Sigmoid colon (tissue), 7 donors: Measurements from ENCODE around the gene SRSF5. TPM values are rescaled to one million over a fixed set of nuclear protein-coding genes. Genes with fewer than 3 reads are reported as not detected.

Experiments
- DNase-seq: peaks from one replicate; pipeline ENCODE4 v3.0.0-alpha.2; 2019
- H3K27ac ChIP-seq, 4 donors: fragments of 200-600 bp; sonication (generic); one replicate each; pipeline ENCODE4 v1.5.1; 2016 to 2019; ENCODE audit warnings: mild to moderate bottlenecking in 1 of 4
- H3K27me3 ChIP-seq, 3 donors: fragments of 200-600 bp; sonication (generic); one replicate each; pipeline ENCODE4 v1.5.1; 2019; ENCODE audit warnings: mild to moderate bottlenecking in 1 of 3
- H3K36me3 ChIP-seq, 4 donors: fragments of 200-600 bp; sonication (generic); one replicate each; pipeline ENCODE4 v1.5.1; 2016 to 2019
- H3K4me1 ChIP-seq, 4 donors: fragments of 200-600 bp; sonication (generic); one replicate each; pipeline ENCODE4 v1.5.1; 2017 to 2019
- H3K4me3 ChIP-seq, 4 donors: fragments of 200-600 bp; sonication (generic); one replicate each; pipeline ENCODE4 v1.5.1; 2017 to 2019; ENCODE audit warnings: mild to moderate bottlenecking in 2 of 4, moderate library complexity in 1 of 4
- H3K9me3 ChIP-seq, 4 donors: fragments of 200-600 bp in 3 of 4; sonication (generic) in 3 of 4; one replicate each; pipeline versions ENCODE4 v1.5.1 to v1.6.1; 2013 to 2019
- EP300 ChIP-seq, 4 donors: sonication (generic); formaldehyde crosslinking; IDR thresholded peaks; one replicate each; pipeline ENCODE4 v1.6.1; 2017; ENCODE audit warnings: antibody characterized with exemption in 4 of 4
- POLR2A ChIP-seq, 2 donors: fragments of 450-650 bp; IDR thresholded peaks; one replicate each; pipeline ENCODE4 v1.6.1; 2016; ENCODE audit warnings: antibody characterized with exemption in 2 of 2, mild to moderate bottlenecking in 2 of 2, moderate library complexity in 2 of 2
- POLR2AphosphoS5 ChIP-seq, 4 donors: sonication (generic); formaldehyde crosslinking; IDR thresholded peaks; one replicate each; pipeline ENCODE4 v1.6.1; 2017; ENCODE audit warnings: antibody characterized with exemption in 4 of 4
- WGBS, 2 donors: extraction: QIAGEN DNeasy Blood & Tissue Kit; methylation state at CpG; one replicate each; pipeline ENCODE4 v1.1.7; 2013; 5-methylcytosine and 5-hydroxymethylcytosine counted together
- intact Hi-C: fragments of 100-400 bp; cut with DNase I; formaldehyde crosslinking; loops from one replicate; pipeline ENCODE4 v1.15.1; 2023
- polyA plus RNA-seq, 3 donors: library from polyadenylated mRNA; stranded (reverse); fragments of 200-250 nt; gene quantifications; one replicate each; pipeline ENCODE4 v1.2.3, GENCODE V29; 2013
- total RNA-seq, 4 donors: library from RNA; depleted of rRNA; stranded (reverse); fragments of >200 nt; gene quantifications; one replicate each; pipeline ENCODE4 v1.1.0, GENCODE V29; 2016
- TF ChIP-seq, protein P1 (sequence below), 4 experiments: fragments of 450-650 bp in 3 of 4; fragments of 200-600 bp in 1 of 4; IDR thresholded peaks; one replicate each; pipeline ENCODE4 v1.5.1; 2016 to 2019; ENCODE audit warnings: antibody characterized with exemption in 4 of 4, mild to moderate bottlenecking in 3 of 4, moderate library complexity in 2 of 4
- donor health status: healthy with polysubstance abuse.
- donor health status: Bipolar disorder and iron deficiency.
- donor health status: healthy.

Gene SRSF5
- total and polyA plus RNA-seq, 7 donors: 211 to 366 (median 288) TPM

DNA sequence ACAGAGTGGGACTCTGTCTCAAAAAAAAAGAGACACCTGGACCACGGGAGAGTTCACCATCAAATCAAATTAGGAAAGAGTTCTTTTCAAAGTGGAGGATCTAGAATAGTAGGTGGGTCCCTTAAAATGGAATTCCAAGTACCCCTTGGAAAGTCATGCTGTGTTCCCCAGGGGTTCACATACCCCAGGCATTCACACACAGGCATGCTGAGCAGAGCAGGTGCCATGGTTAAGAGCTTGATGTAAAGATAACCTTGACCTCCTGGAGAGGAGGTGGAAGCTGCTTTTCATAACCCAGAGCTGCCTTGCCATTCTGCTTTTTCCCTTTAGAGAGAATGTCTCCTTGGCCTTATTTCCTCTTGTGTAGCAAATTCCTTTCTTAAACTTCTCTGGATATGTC is 14.2 kb upstream of the SRSF5 start:
- Histone ChIP-seq H3K4me1 (no peaks in the 10 kb centered on the region), H3K27ac (no peak overlapping the region), H3K36me3 (no peaks in the 10 kb centered on the region), H3K27me3 (no peaks in the 10 kb centered on the region), H3K4me3 (no peak overlapping the region), H3K9me3 (no peaks in the 10 kb centered on the region)
- intact Hi-C loops: no loop called here
- TF ChIP-seq POLR2AphosphoS5 (IDR thresholded peaks at IDR 0.05) (no peak), EP300 (IDR thresholded peaks at IDR 0.05) (no peak), POLR2A (IDR thresholded peaks at IDR 0.05) (no peak)
- TF ChIP-seq, protein P1, sequence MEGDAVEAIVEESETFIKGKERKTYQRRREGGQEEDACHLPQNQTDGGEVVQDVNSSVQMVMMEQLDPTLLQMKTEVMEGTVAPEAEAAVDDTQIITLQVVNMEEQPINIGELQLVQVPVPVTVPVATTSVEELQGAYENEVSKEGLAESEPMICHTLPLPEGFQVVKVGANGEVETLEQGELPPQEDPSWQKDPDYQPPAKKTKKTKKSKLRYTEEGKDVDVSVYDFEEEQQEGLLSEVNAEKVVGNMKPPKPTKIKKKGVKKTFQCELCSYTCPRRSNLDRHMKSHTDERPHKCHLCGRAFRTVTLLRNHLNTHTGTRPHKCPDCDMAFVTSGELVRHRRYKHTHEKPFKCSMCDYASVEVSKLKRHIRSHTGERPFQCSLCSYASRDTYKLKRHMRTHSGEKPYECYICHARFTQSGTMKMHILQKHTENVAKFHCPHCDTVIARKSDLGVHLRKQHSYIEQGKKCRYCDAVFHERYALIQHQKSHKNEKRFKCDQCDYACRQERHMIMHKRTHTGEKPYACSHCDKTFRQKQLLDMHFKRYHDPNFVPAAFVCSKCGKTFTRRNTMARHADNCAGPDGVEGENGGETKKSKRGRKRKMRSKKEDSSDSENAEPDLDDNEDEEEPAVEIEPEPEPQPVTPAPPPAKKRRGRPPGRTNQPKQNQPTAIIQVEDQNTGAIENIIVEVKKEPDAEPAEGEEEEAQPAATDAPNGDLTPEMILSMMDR (IDR thresholded peaks at IDR 0.05): no peak
- DNase-seq: no peak
- WGBS, 2 donors: 80 to 85% methylated on average over 1 of the region's 1 CpG

DNA sequence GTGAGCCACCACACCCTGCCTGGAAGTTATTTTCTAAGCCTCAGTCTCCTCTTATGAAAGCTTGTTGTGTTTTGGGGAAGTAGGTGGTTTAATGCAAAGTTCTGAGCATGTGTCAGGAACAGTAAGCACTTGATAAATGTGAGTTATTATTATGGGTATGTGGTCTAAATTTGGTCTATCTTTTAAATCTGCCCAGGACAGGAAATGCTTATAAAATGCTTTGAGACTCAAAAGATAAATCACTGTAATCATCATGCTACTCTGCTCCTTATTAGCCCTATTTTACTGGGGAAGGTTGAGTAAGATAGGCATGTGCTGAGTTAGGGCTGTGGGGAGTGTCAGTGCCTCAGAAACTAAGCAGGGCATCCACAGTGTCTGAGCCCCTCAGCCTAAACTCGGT is 13.1 kb upstream of the SRSF5 start:
- H3K36me3 ChIP-seq: no peaks in the 10 kb centered on the region
- no peak for DNase-seq
- H3K27ac ChIP-seq: no peak overlapping the region
- intact Hi-C loops: no loop called here
- TF ChIP-seq, protein P1 (IDR thresholded peaks at IDR 0.05): no peak
- no peak for TF ChIP-seq EP300 (IDR thresholded peaks at IDR 0.05)
- no peaks in the 10 kb centered on the region for H3K27me3 ChIP-seq
- no peaks in the 10 kb centered on the region for H3K9me3 ChIP-seq
- H3K4me3 ChIP-seq: no peak overlapping the region
- H3K4me1 ChIP-seq: no peaks in the 10 kb centered on the region
- WGBS, 2 donors: 89 to 98% methylated on average over 1 of the region's 1 CpG

DNA sequence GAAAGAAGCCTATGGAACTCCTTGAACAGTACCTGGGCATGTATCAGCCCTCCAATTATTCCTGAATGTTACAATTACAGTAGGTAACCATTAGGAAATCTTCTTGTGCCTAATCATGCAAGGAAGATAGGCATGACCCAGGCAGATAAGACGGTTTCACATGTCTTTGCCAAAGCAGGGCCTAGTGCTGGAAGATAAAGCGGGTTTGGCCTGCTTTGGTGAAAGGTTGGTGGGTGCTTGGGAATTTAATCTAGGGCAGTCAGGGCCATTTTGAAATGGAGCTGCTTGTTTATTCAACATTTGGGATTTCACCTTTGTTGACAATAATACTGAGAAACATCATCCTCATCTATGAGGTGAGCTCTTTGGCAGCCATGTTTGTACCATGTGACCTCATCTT is 12.5 kb upstream of the SRSF5 start:
- no peak for DNase-seq
- intact Hi-C loops: no loop called here
- TF ChIP-seq, protein P1 (IDR thresholded peaks at IDR 0.05): no peak
- TF ChIP-seq POLR2AphosphoS5 (IDR thresholded peaks at IDR 0.05) (no peak), POLR2A (IDR thresholded peaks at IDR 0.05) (no peak), EP300 (IDR thresholded peaks at IDR 0.05) (no peak)
- no peak overlapping the region for H3K4me3 ChIP-seq
- 75 to 98% methylated on average over 2 of the region's 2 CpGs for WGBS, 2 donors
- no peaks in the 10 kb centered on the region for H3K9me3 ChIP-seq
- no peaks in the 10 kb centered on the region for H3K4me1 ChIP-seq
- no peak overlapping the region for H3K27ac ChIP-seq
- no peaks in the 10 kb centered on the region for H3K27me3 ChIP-seq
- no peaks in the 10 kb centered on the region for H3K36me3 ChIP-seq

DNA sequence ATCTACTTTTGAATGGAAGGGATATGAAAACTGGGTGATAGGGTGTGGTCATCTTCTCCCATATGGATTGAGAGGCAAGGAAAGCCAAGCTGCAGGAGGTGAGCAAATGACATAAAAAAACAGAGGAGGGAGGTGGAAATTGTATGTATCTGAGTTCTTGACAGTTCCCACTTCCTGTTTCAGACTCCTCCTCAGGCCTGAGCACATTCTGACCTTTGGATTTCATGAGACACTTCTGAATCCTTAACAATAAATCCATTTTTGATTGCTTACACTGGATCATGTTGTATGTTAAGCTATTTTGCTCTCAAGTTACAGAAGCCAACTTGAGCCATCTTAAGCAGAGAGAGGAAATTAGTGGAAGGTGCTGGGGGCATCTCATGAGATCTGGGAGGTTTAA is 11.6 kb upstream of the SRSF5 start:
- intact Hi-C loops: no loop called here
- DNase-seq: no peak
- TF ChIP-seq, protein P1 (IDR thresholded peaks at IDR 0.05): no peak
- no peak for TF ChIP-seq EP300 (IDR thresholded peaks at IDR 0.05)
- no peak for TF ChIP-seq POLR2AphosphoS5 (IDR thresholded peaks at IDR 0.05)
- TF ChIP-seq POLR2A (IDR thresholded peaks at IDR 0.05): no peak
- no peaks in the 10 kb centered on the region for H3K27me3 ChIP-seq
- no peaks in the 10 kb centered on the region for H3K9me3 ChIP-seq
- no peak overlapping the region for H3K4me3 ChIP-seq
- no peaks in the 10 kb centered on the region for H3K36me3 ChIP-seq
- H3K4me1 ChIP-seq: no peaks in the 10 kb centered on the region
- no peak overlapping the region for H3K27ac ChIP-seq

DNA sequence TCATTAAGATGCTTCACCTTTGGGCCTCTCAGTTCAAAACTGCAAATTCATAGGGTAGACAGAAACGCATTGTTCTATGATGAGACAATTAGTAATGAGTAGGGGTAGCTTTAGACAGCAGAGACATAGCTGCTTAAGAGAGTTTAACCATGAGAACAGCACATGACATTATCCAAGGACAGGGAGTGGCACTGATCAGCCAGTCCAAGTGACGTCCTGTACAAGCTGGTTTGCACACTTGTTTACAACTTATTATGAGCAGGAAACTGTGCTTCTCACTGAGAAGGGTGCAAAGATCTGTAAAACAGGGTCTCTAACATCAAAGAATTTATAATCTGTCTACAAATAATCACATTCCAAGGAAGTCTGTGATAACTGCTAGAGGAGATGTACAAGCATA is 11.2 kb upstream of the SRSF5 start:
- TF ChIP-seq POLR2A (IDR thresholded peaks at IDR 0.05): no peak
- no peak for TF ChIP-seq POLR2AphosphoS5 (IDR thresholded peaks at IDR 0.05)
- TF ChIP-seq, protein P1 (IDR thresholded peaks at IDR 0.05): no peak
- no peak for TF ChIP-seq EP300 (IDR thresholded peaks at IDR 0.05)
- Histone ChIP-seq H3K4me3 (no peak overlapping the region), H3K27me3 (no peaks in the 10 kb centered on the region), H3K27ac (no peak overlapping the region), H3K36me3 (no peaks in the 10 kb centered on the region), H3K4me1 (no peaks in the 10 kb centered on the region), H3K9me3 (no peaks in the 10 kb centered on the region)
- intact Hi-C loops: no loop called here
- DNase-seq: no peak
- 16 to 58% methylated on average over 2 of the region's 2 CpGs for WGBS, 2 donors
